Lower lobe of right lung (tissue), 2 donors: Measurements from ENCODE around the gene FOXS1. TPM values are rescaled to one million over a fixed set of nuclear protein-coding genes. Genes with fewer than 3 reads are reported as not detected.

Source experiments
- ATAC-seq, 2 donors: fragments of 200-7000 bp; cut with Tn5 transposase; one replicate each; pipeline ENCODE4 v1.9.1; 2020 to 2022; ENCODE audit warnings: mild to moderate bottlenecking in 2 of 2, moderate library complexity in 2 of 2
- DNase-seq: peaks from one replicate; pipeline ENCODE4 v3.0.0-alpha.2; 2020
- H3K27ac ChIP-seq: fragments of 200-600 bp; one replicate; pipeline ENCODE4 v1.8.0; 2022
- H3K27me3 ChIP-seq: fragments of 200-600 bp; one replicate; pipeline ENCODE4 v1.8.0; 2022; ENCODE audit warnings: low read depth
- H3K36me3 ChIP-seq: fragments of 200-600 bp; one replicate; pipeline ENCODE4 v1.8.0; 2022; ENCODE audit warnings: mild to moderate bottlenecking
- H3K4me1 ChIP-seq: fragments of 200-600 bp; one replicate; pipeline ENCODE4 v1.8.0; 2022
- H3K4me3 ChIP-seq: fragments of 200-600 bp; one replicate; pipeline ENCODE4 v1.8.0; 2022; ENCODE audit warnings: mild to moderate bottlenecking
- H3K9me3 ChIP-seq: fragments of 200-600 bp; one replicate; pipeline ENCODE4 v1.8.0; 2022
- CTCF ChIP-seq: fragments of 200-600 bp; IDR thresholded peaks from one replicate; pipeline ENCODE4 v1.8.0; 2022; ENCODE audit warnings: antibody characterized with exemption, mild to moderate bottlenecking
- intact Hi-C: fragments of 100-400 bp; cut with DNase I; formaldehyde crosslinking; loops from one replicate; pipeline ENCODE4 v1.11.0; 2022
- total RNA-seq: library from RNA; stranded (reverse); fragmentation: NEBNext Ultra II Directional; extraction: Animal tissue kit (Norgen Biotek cat#: 25700); gene quantifications from one replicate; pipeline ENCODE4 v1.2.1, GENCODE V29; 2021
- donor health status: DM: no; HTN: yes; CAD: no; lungs with severe emphysema.

Gene FOXS1
- total RNA-seq, 1 donor from 2014 or later, result 1.1 TPM

GRCh38 chr20:31811198-31811597 is 34.2 kb downstream of the FOXS1 start:
- Histone ChIP-seq H3K9me3 (no peaks in the 10 kb centered on the region), H3K4me1 (peaks cover 26% of the 10 kb centered on the region), H3K27ac (no peak overlapping the region), H3K4me3 (no peak overlapping the region), H3K27me3 (no peaks in the 10 kb centered on the region), H3K36me3 (no peaks in the 10 kb centered on the region)
- ATAC-seq (no peak), DNase-seq (no peak)
- intact Hi-C loops, result no loop called here
- TF ChIP-seq CTCF, result no peak

DNA sequence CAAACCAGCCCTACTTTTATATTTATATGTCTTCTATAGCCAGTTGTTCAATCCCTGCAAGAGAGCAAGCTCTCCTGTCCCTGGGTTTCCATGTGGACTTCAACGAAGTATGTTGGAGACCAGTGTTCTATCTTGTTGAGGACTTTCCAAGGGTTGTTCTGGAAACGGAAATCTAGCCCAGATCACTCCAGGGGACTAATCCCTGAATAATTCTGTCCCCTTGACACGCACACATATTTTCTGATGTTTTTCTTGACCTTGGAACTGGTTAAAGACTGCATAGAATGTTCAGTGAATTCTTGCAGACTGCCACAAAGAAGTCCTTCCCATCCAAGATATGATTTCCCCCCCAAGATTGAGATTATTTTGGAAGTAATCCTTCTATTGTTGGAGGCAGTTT is 35.7 kb downstream of the FOXS1 start:
- H3K4me3 ChIP-seq, result no peak overlapping the region
- no peaks in the 10 kb centered on the region for H3K9me3 ChIP-seq
- no peaks in the 10 kb centered on the region for H3K27me3 ChIP-seq
- no peak for TF ChIP-seq CTCF
- H3K36me3 ChIP-seq, result no peaks in the 10 kb centered on the region
- H3K4me1 ChIP-seq, result peaks cover 15% of the 10 kb centered on the region
- no peak for ATAC-seq
- no peak for DNase-seq
- intact Hi-C loops, result no loop called here
- H3K27ac ChIP-seq, result no peak overlapping the region

DNA sequence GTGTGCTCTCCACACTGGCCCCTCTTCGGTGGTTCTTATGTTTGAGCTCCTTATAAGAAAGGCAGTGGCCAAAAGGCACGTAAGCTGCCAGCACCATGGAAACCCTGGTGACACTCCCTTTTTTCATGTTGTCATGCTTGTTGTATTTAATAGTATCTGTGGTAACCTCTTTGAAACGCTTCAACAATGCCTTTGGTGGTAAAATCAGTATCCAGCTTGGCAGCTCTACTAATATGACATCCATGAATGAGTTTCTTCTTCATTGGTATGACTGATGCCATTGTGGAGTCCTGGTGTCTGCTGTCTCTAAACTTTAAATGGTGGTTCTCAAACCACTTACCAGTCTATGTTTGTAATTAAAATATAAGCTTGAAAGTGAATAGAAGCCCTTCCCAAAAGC is 36.9 kb downstream of the FOXS1 start:
- Histone ChIP-seq H3K27ac (no peak overlapping the region), H3K36me3 (no peaks in the 10 kb centered on the region), H3K27me3 (no peaks in the 10 kb centered on the region), H3K4me1 (peaks cover 15% of the 10 kb centered on the region), H3K4me3 (no peak overlapping the region), H3K9me3 (no peaks in the 10 kb centered on the region)
- no peak for TF ChIP-seq CTCF
- intact Hi-C loops, result no loop called here
- ATAC-seq, result no peak
- DNase-seq, result no peak

- peaks cover 9% of the 10 kb centered on the region for H3K4me1 ChIP-seq
- ATAC-seq (no peak), DNase-seq (no peak)
- intact Hi-C loops, result no loop called here
- no peaks in the 10 kb centered on the region for H3K9me3 ChIP-seq
- H3K27ac ChIP-seq, result no peak overlapping the region
- H3K4me3 ChIP-seq, result no peak overlapping the region
- no peaks in the 10 kb centered on the region for H3K36me3 ChIP-seq
- H3K27me3 ChIP-seq, result no peaks in the 10 kb centered on the region
- TF ChIP-seq CTCF, result no peak
These were observed 38.6 kb downstream of the FOXS1 start for GRCh38 chr20:31806564-31807355.

GRCh38 chr20:31803552-31804291 is 41.7 kb downstream of the FOXS1 start:
- no peak overlapping the region for H3K27ac ChIP-seq
- ATAC-seq (no peak), DNase-seq (no peak)
- no peaks in the 10 kb centered on the region for H3K36me3 ChIP-seq
- no peaks in the 10 kb centered on the region for H3K27me3 ChIP-seq
- no peaks in the 10 kb centered on the region for H3K9me3 ChIP-seq
- intact Hi-C loops, result no loop called here
- no peak overlapping the region for H3K4me3 ChIP-seq
- H3K4me1 ChIP-seq, result no peaks in the 10 kb centered on the region
- TF ChIP-seq CTCF, result no peak
